C4-2B (cell line): Measurements from ENCODE around the gene SORCS2.

Experiments
- CTCF ChIP-seq: fragments of 450-650 bp; conservative IDR thresholded peaks from 2 replicates; pipeline ENCODE4 v1.5.1; 2017; ENCODE audit warnings: mild to moderate bottlenecking
- ZFX ChIP-seq: fragments of 450-650 bp; IDR thresholded peaks from 2 replicates; pipeline ENCODE4 v1.6.1; 2017

DNA sequence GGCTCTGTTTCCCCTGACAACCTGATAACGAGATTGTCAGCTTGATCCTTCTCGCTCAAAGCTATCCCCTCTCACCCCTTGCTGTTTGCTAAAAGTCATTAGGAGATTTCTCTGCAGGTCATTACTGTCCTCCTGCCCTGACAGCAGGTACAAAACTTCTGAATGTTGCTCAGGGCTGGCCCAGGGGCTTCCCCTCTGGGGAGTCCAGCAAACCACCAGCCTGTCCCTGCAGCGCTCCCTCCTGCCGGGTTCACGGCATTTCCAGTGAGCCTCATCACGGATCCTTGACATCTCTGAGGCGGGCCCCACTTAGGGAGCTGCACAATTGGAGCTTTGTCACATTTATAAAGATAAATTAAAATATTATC lies 5.2 kb upstream of the SORCS2 start:
- no peak for TF ChIP-seq CTCF
- TF ChIP-seq ZFX = no peak
